Esophagus squamous epithelium (tissue), 5 donors: ENCODE measurements around the gene POU6F2. TPM values are rescaled to one million over a fixed set of nuclear protein-coding genes. Genes with fewer than 3 reads are reported as not detected.

Experiments
- DNase-seq: peaks from one replicate; lab custom pipeline; 2025; lab: John Stamatoyannopoulos, UW
- H3K27ac ChIP-seq, 4 donors: fragments of 200-600 bp; sonication (generic); one replicate each; pipeline ENCODE4 v1.5.1; 2016 to 2019; ENCODE audit warnings: mild to moderate bottlenecking in 1 of 4
- H3K27me3 ChIP-seq, 4 donors: fragments of 200-600 bp; sonication (generic); 1 replicate in 3 of 4; 2 replicates in 1 of 4; pipeline versions ENCODE4 v1.5.1 to v1.6.0; 2017 to 2021; ENCODE audit warnings: antibody characterized with exemption in 1 of 4
- H3K36me3 ChIP-seq, 3 donors: fragments of 200-600 bp; sonication (generic); one replicate each; pipeline ENCODE4 v1.5.1; 2016 to 2019
- H3K4me1 ChIP-seq, 3 donors: fragments of 200-600 bp; sonication (generic); one replicate each; pipeline ENCODE4 v1.5.1; 2017 to 2019
- H3K4me3 ChIP-seq, 4 donors: fragments of 200-600 bp; sonication (generic); 1 replicate in 3 of 4; 2 replicates in 1 of 4; pipeline ENCODE4 v1.5.1; 2016 to 2019; ENCODE audit warnings: mild to moderate bottlenecking in 2 of 4, moderate library complexity in 1 of 4
- H3K9me3 ChIP-seq, 3 donors: fragments of 200-600 bp; sonication (generic); one replicate each; pipeline ENCODE4 v1.5.1; 2016 to 2019
- CTCF ChIP-seq, 6 experiments: fragments of 450-650 bp in 4 of 6; fragments of 200-600 bp in 2 of 6; sonication (generic) in 2 of 6; IDR thresholded peaks; one replicate each; pipeline ENCODE4 v1.5.1; 2016 to 2019; ENCODE audit warnings: antibody characterized with exemption in 6 of 6, mild to moderate bottlenecking in 4 of 6, moderate library complexity in 4 of 6
- POLR2A ChIP-seq, 4 donors: fragments of 450-650 bp; IDR thresholded peaks; one replicate each; pipeline ENCODE4 v1.6.1; 2017; ENCODE audit warnings: antibody characterized with exemption in 4 of 4, mild to moderate bottlenecking in 4 of 4, moderate library complexity in 3 of 4
- WGBS, 2 donors: methylation state at CpG; one replicate each; pipeline ENCODE4 v1.1.5; 2018; 5-methylcytosine and 5-hydroxymethylcytosine counted together
- intact Hi-C: fragments of 100-400 bp; cut with DNase I; formaldehyde crosslinking; loops from one replicate; pipeline ENCODE4 v1.15.0; 2022
- total RNA-seq, 4 donors: library from RNA; depleted of rRNA; stranded (reverse); fragments of >200 nt; gene quantifications; one replicate each; pipeline ENCODE4 v1.1.0, GENCODE V29; 2016
- donor health status: DM: yes; HTN: yes; CAD: no.

Gene POU6F2
- total RNA-seq, 4 donors from 2014 or later: 0.76 to 1.6 TPM; not detected in 2

GRCh38 chr7:39125846-39126245 lies 148.1 kb downstream of the POU6F2 start:
- Histone ChIP-seq H3K27ac (no peak overlapping the region), H3K36me3 (no peaks in the 10 kb centered on the region), H3K9me3 (no peaks in the 10 kb centered on the region), H3K4me1 (no peaks in the 10 kb centered on the region), H3K4me3 (no peak overlapping the region), H3K27me3 (no peaks in the 10 kb centered on the region)
- WGBS, 2 donors: 44 to 57% methylated on average over 3 of the region's 3 CpGs
- intact Hi-C loops: no loop called here
- no peak for DNase-seq
- TF ChIP-seq CTCF (IDR thresholded peaks at IDR 0.05) (no peak), POLR2A (IDR thresholded peaks at IDR 0.05) (no peak)

- intact Hi-C loops: no loop called here
- WGBS, 2 donors: 47 to 52% methylated on average over 3 of the region's 3 CpGs
These were observed 149.3 kb downstream of the POU6F2 start for GRCh38 chr7:39127058-39127457.

GRCh38 chr7:39128287-39128843 lies 150.7 kb downstream of the POU6F2 start:
- DNase-seq: no peak
- TF ChIP-seq CTCF (IDR thresholded peaks at IDR 0.05) (no peak), POLR2A (IDR thresholded peaks at IDR 0.05) (no peak)
- intact Hi-C loops: no loop called here

More at GRCh38 chr7:39127058-39127457, 149.3 kb downstream of the POU6F2 start:
- H3K36me3 ChIP-seq: no peaks in the 10 kb centered on the region
- H3K4me3 ChIP-seq: no peak overlapping the region
- no peaks in the 10 kb centered on the region for H3K4me1 ChIP-seq
- H3K27ac ChIP-seq: no peak overlapping the region
- no peak for TF ChIP-seq CTCF (IDR thresholded peaks at IDR 0.05)
- no peak for TF ChIP-seq POLR2A (IDR thresholded peaks at IDR 0.05)
- H3K27me3 ChIP-seq: no peaks in the 10 kb centered on the region
- no peaks in the 10 kb centered on the region for H3K9me3 ChIP-seq
- DNase-seq: no peak

GRCh38 chr7:39130274-39130673 lies 152.6 kb downstream of the POU6F2 start:
- WGBS, 2 donors: 71 to 82% methylated on average over 3 of the region's 3 CpGs
- no peak overlapping the region for H3K27ac ChIP-seq
- intact Hi-C loops: no loop called here
- H3K4me1 ChIP-seq: no peaks in the 10 kb centered on the region
- H3K36me3 ChIP-seq: no peaks in the 10 kb centered on the region
- no peak for TF ChIP-seq POLR2A (IDR thresholded peaks at IDR 0.05)
- TF ChIP-seq CTCF (IDR thresholded peaks at IDR 0.05): no peak
- H3K27me3 ChIP-seq: no peaks in the 10 kb centered on the region
- H3K9me3 ChIP-seq: no peaks in the 10 kb centered on the region
- H3K4me3 ChIP-seq: no peak overlapping the region
- no peak for DNase-seq

More at GRCh38 chr7:39128287-39128843, 150.7 kb downstream of the POU6F2 start:
- Histone ChIP-seq H3K27me3 (no peaks in the 10 kb centered on the region), H3K4me1 (no peaks in the 10 kb centered on the region), H3K4me3 (no peak overlapping the region), H3K9me3 (no peaks in the 10 kb centered on the region), H3K36me3 (no peaks in the 10 kb centered on the region), H3K27ac (no peak overlapping the region)
- WGBS, 2 donors: 73 to 89% methylated on average over 2 of the region's 2 CpGs

- no peak overlapping the region for H3K4me3 ChIP-seq
- intact Hi-C loops: no loop called here
- DNase-seq: no peak
These were observed 153.3 kb downstream of the POU6F2 start for GRCh38 chr7:39130857-39131526.

More at GRCh38 chr7:39130857-39131526, 153.3 kb downstream of the POU6F2 start:
- Histone ChIP-seq H3K27me3 (no peaks in the 10 kb centered on the region), H3K9me3 (no peaks in the 10 kb centered on the region), H3K27ac (no peak overlapping the region), H3K36me3 (no peaks in the 10 kb centered on the region), H3K4me1 (no peaks in the 10 kb centered on the region)
- WGBS, 2 donors: 71 to 78% methylated on average over 26 of the region's 26 CpGs
- TF ChIP-seq CTCF (IDR thresholded peaks at IDR 0.05): no peak
- TF ChIP-seq POLR2A (IDR thresholded peaks at IDR 0.05): no peak
